Uterus (tissue), 4 donors: Measurements from ENCODE around the gene GLIS1. TPM values are rescaled to one million over a fixed set of nuclear protein-coding genes. Genes with fewer than 3 reads are reported as not detected.

Experiments
- DNase-seq, 2 donors: peaks; one replicate each; pipeline ENCODE4 v3.0.0-alpha.2; 2019 to 2020
- H3K27ac ChIP-seq, 2 donors: fragments of 200-600 bp; sonication (generic); 1 replicate in 1 of 2; 2 replicates in 1 of 2; pipeline ENCODE4 v1.5.1; 2016 to 2018
- H3K27me3 ChIP-seq, 2 donors: fragments of 200-600 bp; sonication (generic); one replicate each; pipeline ENCODE4 v1.5.1; 2018 to 2019; ENCODE audit warnings: control low read depth in 1 of 2
- H3K36me3 ChIP-seq, 2 donors: fragments of 200-600 bp; sonication (generic); one replicate each; pipeline ENCODE4 v1.5.1; 2019; ENCODE audit warnings: control low read depth in 1 of 2
- H3K4me1 ChIP-seq, 2 donors: fragments of 200-600 bp; sonication (generic); one replicate each; pipeline ENCODE4 v1.5.1; 2018 to 2019; ENCODE audit warnings: control low read depth in 1 of 2
- H3K4me3 ChIP-seq, 2 donors: fragments of 200-600 bp; sonication (generic); 1 replicate in 1 of 2; 2 replicates in 1 of 2; pipeline ENCODE4 v1.5.1; 2018 to 2019; ENCODE audit warnings: mild to moderate bottlenecking in 1 of 2
- H3K9me3 ChIP-seq, 2 donors: fragments of 200-600 bp; sonication (generic); one replicate each; pipeline ENCODE4 v1.5.1; 2019; ENCODE audit warnings: control low read depth in 1 of 2
- CTCF ChIP-seq, 4 experiments: fragments of 200-600 bp in 2 of 4; fragments of 450-650 bp in 2 of 4; sonication (generic) in 2 of 4; IDR thresholded peaks; one replicate each; pipeline ENCODE4 v1.5.1; 2016 to 2019; ENCODE audit warnings: antibody characterized with exemption in 4 of 4, mild to moderate bottlenecking in 2 of 4, moderate library complexity in 1 of 4
- POLR2A ChIP-seq, 2 donors: fragments of 450-650 bp; IDR thresholded peaks; one replicate each; pipeline ENCODE4 v1.6.1; 2016; ENCODE audit warnings: antibody characterized with exemption in 2 of 2, mild to moderate bottlenecking in 1 of 2, moderate library complexity in 1 of 2
- intact Hi-C: fragments of 100-400 bp; cut with DNase I; formaldehyde crosslinking; loops from one replicate; pipeline ENCODE4 v1.15.1; 2023; ENCODE audit warnings: low total_unique reads
- total RNA-seq, 4 donors: library from RNA; depleted of rRNA in 3 of 4; stranded (reverse); fragments of >200 nt in 3 of 4; gene quantifications; one replicate each; pipeline versions ENCODE4 v1.1.0 to v1.2.4, GENCODE V29; 2014 to 2023
- donor health status: DM: yes; HTN: yes; CAD: no.

Gene GLIS1
- total RNA-seq, 4 donors from 2014 or later = 0.21 to 1.0 TPM; not detected in 2

DNA sequence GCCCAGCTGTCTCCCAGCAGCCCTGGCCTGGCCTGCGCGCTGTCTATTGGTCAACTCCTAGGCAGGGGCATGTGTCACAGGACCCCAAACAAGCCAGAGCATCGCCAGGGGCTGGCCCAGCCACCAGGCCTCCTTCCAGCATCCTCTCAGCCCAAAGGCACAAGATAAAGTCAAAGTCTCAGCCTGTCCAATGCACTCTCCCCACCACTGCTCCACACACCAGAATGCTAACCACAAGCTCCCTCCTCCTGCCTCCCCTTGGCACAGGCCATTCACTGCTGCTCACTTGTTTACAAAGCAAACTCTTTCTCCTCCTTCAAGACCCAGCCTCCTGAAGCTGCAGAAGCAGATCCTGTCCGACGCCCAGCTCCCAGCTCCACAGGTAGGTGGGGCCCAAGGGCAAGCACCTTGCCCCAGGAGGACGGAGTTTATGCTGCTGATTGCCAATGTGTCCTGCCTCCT is 146.4 kb downstream of the GLIS1 start:
- peak; percentile 24 to 34 for DNase-seq
- Histone ChIP-seq H3K27me3 (no peaks in the 10 kb centered on the region), H3K4me1 (no peaks in the 10 kb centered on the region), H3K36me3 (no peaks in the 10 kb centered on the region), H3K4me3 (no peak overlapping the region), H3K9me3 (no peaks in the 10 kb centered on the region), H3K27ac (no peak overlapping the region)
- peak in 1 of 4 experiments; percentile 9 for TF ChIP-seq CTCF (IDR thresholded peaks at IDR 0.05)
- no peak for TF ChIP-seq POLR2A (IDR thresholded peaks at IDR 0.05)
- intact Hi-C loops = no loop called here

DNA sequence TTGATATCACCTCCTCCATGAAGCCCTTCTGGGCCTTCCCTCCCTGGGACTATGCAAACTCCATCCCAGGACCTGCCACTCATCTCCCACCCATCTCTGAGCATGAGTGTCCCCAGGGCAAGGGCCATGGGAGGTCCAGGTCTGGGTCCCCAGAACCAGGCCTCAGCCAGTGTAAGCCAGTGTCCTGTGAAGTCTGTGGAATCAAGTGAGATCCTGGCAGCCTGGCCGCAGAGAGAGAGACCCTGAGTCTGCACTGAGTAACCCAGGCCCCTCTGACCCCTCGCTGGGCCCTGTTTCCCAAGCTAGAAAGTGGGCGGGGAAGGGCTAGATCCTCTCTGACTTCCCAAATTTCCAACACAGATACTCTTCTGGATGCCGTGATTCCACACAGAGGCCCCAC is 147.0 kb downstream of the GLIS1 start:
- intact Hi-C loops = no loop called here
- DNase-seq = no peak
- Histone ChIP-seq H3K4me1 (no peaks in the 10 kb centered on the region), H3K9me3 (no peaks in the 10 kb centered on the region), H3K27ac (no peak overlapping the region), H3K36me3 (no peaks in the 10 kb centered on the region), H3K27me3 (no peaks in the 10 kb centered on the region), H3K4me3 (no peak overlapping the region)
- TF ChIP-seq CTCF (IDR thresholded peaks at IDR 0.05) (no peak), POLR2A (IDR thresholded peaks at IDR 0.05) (no peak)

DNA sequence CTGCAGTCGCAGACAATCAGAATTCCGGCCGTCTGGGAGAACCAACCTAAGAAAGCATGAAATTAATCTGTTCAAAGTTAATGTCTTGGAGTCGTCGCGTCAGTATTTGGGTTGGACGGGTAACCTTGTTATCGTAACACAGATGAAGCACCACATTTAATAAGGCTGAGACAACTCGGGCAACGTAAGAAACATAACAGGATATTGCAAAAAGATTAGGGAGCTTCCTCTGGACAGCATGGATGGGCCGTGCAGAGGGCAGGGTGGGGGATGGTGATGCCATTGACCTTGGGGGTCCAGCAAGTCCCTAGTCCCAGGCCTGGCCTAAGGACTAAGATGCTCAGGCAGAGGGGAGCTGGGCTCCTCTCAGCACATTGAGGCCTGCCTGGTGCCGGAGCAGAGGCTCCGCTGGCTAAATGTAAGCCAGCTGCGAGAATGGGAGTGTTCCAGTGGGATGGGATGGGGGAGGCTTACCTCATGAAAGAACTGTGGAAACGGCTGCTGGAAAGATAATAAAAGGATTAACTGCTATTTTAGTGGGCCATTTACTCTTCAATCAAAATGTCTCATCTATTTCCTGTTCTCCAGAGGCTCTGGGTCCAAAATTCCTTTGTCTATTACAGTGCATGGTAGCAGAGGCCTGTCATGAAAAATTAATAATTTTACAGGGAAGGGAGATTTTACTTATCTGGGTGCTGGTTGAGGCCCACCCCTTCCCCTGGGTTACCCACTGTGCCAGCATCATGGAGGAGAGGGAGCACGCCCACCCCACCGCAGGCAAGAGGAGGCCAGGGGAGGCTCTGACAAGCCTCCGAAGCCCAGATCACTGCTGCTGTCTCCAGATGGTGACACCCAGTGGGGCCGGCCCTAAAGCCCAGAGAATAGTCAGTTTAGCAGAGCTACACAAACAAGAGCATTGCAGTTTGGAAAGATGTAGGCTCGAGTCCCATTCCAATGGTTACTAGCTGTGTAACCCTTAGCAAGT is 148.1 kb downstream of the GLIS1 start:
- Histone ChIP-seq H3K9me3 (no peaks in the 10 kb centered on the region), H3K27ac (peak overlapping the region; percentile 13 to 47), H3K36me3 (no peaks in the 10 kb centered on the region), H3K27me3 (no peaks in the 10 kb centered on the region), H3K4me3 (no peak overlapping the region), H3K4me1 (no peaks in the 10 kb centered on the region)
- no peak for TF ChIP-seq POLR2A (IDR thresholded peaks at IDR 0.05)
- TF ChIP-seq CTCF (IDR thresholded peaks at IDR 0.05) = no peak
- intact Hi-C loops = no loop called here
- DNase-seq = peak; percentile 44 to 61

DNA sequence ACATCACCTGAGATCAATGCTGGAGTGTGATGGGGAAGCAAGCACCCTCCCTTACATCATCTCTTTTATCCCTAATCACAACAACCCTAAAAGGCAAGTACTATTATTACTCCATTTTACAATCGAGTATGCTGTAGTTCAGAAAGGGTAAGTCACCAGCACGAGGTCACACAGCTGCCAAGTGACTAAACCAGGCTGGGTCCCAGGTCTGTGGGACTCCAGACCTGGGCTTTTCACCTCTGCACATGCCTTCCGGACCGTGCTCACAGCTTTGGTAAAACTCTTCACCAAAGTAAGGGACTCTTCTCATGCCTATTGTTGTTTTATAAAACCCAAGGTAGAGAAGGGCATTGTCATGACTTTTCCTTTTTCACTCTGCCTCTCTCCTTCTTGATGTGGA is 148.9 kb downstream of the GLIS1 start:
- TF ChIP-seq CTCF (IDR thresholded peaks at IDR 0.05) (no peak), POLR2A (IDR thresholded peaks at IDR 0.05) (no peak)
- DNase-seq = no peak
- no peaks in the 10 kb centered on the region for H3K9me3 ChIP-seq
- peak overlapping the region in 1 of 2 donors; percentile 22 for H3K27ac ChIP-seq
- intact Hi-C loops = no loop called here
- H3K36me3 ChIP-seq = no peaks in the 10 kb centered on the region
- H3K4me1 ChIP-seq = no peaks in the 10 kb centered on the region
- no peaks in the 10 kb centered on the region for H3K27me3 ChIP-seq
- no peak overlapping the region for H3K4me3 ChIP-seq
